GM21381 (cell line): ENCODE measurements around the gene MILR1.
"Not testable (repeated sequence)": the region's sequence is repeated elsewhere in the genome, so short reads cannot be mapped to it uniquely, and the experiment has no call there.

Experiments used
- ATAC-seq: cut with Tn5 transposase; IDR thresholded peaks from one replicate; pipeline ENCODE4 v1.9.1; 2021; ENCODE audit warnings: mild to moderate bottlenecking, moderate library complexity; ENCODE audit not compliant: unreplicated experiment

The MILR1 gene

GRCh38 chr17:64466834-64467233 lies 17.9 kb downstream of the MILR1 start:
- ATAC-seq = not testable (repeated sequence)

GRCh38 chr17:64470625-64471024 lies 21.7 kb downstream of the MILR1 start:
- ATAC-seq = no peak

GRCh38 chr17:64471440-64471839 lies 22.5 kb downstream of the MILR1 start:
- no peak for ATAC-seq

- ATAC-seq = no peak
Measured at GRCh38 chr17:64472564-64472963, 23.6 kb downstream of the MILR1 start.

DNA sequence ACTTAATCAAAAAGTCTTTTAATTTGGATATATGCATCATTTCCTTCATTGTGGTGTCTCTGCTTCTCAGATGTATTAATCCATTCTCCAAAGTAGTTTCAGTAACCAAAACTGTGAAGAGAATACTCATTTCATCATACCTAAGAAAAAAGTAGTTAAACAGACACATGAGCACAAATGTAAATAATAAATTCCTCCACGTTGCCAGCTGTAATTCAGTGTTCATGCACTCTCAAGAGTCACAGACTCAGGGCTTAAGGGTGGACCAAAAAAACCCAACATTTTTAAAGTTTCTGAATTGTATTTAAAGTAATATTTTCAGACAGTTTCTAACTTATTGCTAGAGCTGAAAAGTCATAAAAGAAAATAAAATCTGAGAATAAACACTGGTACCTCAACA lies 28.9 kb downstream of the MILR1 start:
- no peak for ATAC-seq

- no peak for ATAC-seq
Measured at GRCh38 chr17:64480951-64481350, 32.0 kb downstream of the MILR1 start.

DNA sequence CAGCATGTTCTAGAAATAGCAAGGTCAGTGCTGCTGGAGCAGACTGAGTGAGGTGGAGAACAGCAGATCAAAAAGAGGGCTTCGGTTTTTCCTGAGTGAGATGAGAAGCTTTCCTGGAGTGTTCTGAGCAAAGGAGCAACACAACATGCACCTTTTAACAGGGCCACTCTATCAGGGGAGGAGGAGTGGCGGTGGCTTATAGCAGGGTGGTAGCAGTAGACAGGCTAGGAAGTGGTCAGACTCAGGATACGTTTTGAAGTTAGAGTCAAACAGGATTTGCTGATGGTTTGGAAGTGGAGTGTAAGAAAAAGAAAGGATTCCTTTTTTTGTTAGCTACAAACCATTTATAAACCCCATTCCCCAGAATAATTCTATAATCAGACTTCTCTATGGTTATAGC lies 35.5 kb downstream of the MILR1 start:
- no peak for ATAC-seq

DNA sequence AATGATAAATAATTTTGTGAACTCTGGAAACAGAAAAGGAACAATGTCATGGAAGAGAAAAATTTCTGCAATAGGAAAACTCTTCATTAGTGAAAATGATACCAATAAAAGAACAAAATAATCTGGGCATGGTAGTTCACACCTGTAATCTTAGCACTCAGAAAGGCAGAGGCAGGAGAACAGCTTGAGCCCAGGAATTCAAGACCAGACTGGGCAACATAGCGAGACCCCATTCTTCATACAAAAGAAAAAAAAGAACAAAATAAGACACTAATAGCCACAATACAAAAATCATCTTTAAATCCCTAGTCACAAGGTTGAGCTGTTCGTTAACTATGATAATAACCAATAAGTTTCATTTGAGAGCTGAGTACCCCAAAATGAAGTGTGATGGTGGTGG lies 39.4 kb downstream of the MILR1 start:
- no peak for ATAC-seq

GRCh38 chr17:64491034-64491860 lies 42.3 kb downstream of the MILR1 start:
- no peak for ATAC-seq

- ATAC-seq = no peak
Measured at GRCh38 chr17:64491994-64492393, 43.1 kb downstream of the MILR1 start.

DNA sequence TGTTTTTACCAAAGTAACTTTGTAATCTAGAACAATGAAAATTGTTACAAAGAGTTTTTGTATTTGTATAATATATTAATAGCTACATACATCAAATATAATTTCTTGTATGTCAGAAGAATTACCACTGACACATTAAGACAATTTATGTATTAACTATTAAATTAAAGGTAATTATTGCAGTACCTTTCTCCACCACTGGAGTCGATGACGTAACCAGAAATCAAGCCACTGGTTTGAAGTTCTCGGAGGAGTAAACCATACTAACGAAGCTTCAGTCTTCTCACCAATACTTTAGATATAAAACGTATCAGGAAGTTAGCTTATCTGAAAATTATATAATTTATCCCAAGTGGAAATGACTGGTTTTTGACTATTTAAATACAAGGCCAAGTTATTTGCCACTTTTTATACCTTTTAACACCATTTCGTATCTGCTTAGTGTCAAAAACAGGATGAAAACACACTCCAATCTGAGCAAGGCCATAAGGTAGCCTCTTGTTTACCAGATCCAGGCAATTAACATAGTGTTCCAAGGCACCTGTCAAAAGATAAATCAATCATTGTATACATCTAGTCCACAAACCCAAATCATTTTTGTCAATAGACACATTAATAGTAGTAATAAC lies 43.7 kb downstream of the MILR1 start:
- ATAC-seq = no peak

- no peak for ATAC-seq
Measured at GRCh38 chr17:64494121-64494520, 45.2 kb downstream of the MILR1 start.

GRCh38 chr17:64495300-64495699 lies 46.4 kb downstream of the MILR1 start:
- ATAC-seq = not testable (repeated sequence)

DNA sequence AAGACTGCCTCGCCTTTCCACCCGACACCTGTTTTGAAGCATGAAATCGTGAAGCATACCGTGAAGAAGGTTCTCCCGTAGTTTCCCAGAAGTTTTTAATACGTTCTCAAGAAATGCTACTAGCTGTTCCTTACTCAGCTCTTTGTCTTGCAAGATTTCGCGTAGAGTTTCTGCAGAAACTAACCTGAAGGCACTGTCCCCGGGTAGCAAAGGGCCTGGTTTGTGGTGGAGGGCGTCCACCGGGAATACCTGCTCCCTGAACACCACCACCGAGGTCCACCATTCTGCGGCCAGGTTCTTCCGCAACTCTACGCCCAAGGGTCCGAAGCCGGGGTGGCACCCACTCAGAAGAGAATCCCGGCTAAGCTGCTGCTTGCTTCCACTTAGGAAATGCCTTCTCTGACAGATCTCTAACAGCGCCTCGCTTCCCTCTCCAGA lies 47.5 kb downstream of the MILR1 start:
- peak; percentile 3 for ATAC-seq

- ATAC-seq = peak; percentile 87
Measured at GRCh38 chr17:64496786-64497564, 48.1 kb downstream of the MILR1 start, which contains the start of gene POLG2. Gene POLG2 (minus strand): TSS chr17:64497054. CDS start chr17:64496968, 86 bp downstream.

DNA sequence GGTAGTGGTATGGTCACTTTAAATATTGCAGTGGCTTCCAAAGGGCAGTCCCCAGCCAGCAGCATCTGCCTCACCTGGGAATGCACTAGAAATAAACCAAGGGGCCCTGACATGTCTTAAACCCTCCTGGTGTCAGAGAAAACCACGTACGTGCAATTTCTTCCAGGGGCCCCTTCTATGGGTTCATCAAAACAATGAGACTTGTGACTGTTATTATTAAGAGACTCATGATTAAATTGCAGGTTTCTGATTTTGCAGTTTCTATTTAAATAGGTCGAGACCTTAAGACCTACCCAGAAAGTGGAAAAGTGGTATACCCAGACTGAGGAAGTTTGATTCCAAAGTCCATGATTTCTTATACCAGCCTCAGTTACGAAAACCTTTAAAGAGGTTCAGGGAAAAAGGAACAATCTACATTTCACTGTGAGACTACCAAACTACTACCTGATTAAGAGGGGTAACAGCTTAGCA lies 48.7 kb downstream of the MILR1 start:
- ATAC-seq = no peak

DNA sequence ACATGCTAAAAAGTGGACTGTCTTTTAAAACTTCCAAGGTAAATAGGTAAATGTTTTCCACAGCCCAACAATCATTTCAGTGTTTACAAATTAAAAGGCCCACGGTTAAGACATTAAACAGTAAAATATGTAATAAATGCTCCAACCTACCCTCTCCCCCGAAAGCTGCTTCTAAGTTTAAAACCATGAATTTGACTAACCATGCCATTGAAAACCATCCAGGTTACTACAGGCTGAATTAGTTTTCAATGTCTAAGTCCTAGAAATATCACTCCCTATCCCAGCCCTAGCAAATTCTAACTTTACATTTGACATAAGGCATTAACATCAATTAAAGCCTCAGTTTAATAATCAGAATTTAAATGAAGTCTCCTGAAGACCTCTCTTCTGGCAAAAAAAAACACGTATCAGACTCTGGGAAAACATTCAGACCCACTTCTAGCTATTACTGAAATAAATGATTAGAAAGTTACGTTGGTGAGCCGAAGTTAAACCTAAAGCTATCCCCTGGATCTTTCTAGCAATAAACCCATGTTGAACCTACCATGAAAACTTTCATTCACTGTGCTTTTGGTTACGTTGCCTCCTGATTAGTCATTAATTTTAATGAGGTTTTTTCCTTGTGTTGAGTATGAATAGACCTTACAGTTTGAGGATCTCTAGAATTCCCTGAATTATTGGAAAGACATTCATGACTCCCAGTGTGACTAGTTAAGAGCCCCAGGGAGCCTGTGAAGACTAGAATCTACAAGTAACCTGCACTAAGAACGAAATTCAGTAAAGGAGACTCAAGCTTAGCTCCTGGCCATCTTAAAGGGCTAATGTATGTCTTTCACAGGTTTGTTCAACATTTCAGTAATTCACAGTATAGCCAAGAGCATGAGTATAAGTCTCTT lies 49.6 kb downstream of the MILR1 start:
- no peak for ATAC-seq

DNA sequence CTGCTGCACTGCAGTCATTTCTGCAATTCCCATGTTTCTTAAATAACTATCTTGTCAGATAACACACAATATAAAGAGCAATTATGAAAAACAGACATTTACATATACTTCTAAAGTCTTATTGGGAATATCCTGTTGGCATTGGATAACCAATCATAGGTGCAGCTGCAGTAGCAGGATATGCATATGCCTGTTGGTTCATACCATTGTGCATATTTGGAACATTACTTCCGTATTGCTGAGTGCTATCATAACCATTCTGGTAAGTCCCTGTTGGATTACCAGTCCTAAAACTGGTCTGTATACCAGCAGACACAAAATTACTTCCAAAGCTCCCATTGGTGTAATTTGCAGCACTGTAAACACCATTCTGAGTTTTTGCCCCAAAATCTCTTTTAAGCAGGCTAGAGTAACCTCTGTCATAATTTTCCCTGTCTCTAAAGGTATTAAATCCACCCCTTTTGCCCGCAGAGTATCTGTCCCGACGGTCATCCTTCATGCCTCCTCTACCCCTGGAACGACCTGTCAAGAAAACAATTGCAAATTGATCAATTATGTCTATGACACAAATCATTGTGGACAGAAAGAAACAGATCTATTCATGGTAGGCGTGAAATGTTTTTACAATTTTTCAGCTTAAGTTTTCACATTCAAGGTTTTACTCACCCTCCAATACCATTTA lies 51.0 kb downstream of the MILR1 start:
- no peak for ATAC-seq

GRCh38 chr17:64500487-64500859 lies 51.6 kb downstream of the MILR1 start:
- no peak for ATAC-seq
